Measurements from ENCODE around the gene ERP29. TPM values are rescaled to one million over a fixed set of nuclear protein-coding genes. Genes with fewer than 3 reads are reported as not detected.
A peak's percentile ranks its signal among the peaks of the same experiment; 100 is the strongest.

The ERP29 gene
- total and polyA plus RNA-seq, 2 of the 13 experiments (the other 11 are each of a cell fraction or from before 2014, with no cell fraction given) = 111 to 147 TPM

DNA sequence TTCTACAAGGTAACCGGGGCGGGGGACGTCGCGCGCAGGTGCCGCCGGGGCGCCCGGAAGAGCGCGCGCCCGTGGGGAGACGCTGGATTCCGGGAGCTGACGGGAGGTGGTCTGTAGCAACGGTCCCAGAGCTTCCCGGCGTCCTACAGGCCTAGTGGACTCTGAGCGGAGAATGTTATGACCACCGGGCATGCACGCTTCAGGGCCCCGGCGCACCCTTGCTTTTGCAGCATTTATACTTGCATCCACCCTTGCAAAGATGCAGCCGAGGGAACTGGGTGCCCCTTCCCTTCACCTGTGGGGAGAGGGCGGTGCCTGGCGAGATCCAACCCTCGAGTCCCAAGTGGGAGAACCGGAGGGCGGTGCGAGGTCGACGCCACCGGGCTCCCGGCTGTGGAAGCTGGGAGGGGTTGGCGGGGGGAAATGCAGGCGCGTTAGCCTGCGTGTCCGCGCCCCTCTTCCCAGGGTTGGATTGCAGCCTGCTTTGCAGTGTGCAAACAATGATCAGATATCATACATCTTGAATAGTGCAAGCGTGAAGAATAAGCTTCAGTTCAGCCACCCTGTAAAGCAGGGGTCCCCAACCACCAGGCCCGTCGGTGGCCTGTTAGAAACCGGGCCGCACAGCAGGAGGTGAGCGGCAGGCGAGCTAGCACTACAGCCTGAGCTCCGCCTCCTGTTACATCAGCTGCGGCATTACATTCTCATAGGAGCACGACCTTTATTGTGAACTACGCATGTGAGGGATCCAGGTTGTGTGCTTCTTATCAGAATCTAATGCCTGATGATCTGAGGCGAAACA, 576 bp downstream of the ERP29 start (continued):
- no peak for TF ChIP-seq ZNF646 (CRISPR knock-in tag; IDR thresholded peaks at IDR 0.05)
- TF ChIP-seq, protein P1, sequence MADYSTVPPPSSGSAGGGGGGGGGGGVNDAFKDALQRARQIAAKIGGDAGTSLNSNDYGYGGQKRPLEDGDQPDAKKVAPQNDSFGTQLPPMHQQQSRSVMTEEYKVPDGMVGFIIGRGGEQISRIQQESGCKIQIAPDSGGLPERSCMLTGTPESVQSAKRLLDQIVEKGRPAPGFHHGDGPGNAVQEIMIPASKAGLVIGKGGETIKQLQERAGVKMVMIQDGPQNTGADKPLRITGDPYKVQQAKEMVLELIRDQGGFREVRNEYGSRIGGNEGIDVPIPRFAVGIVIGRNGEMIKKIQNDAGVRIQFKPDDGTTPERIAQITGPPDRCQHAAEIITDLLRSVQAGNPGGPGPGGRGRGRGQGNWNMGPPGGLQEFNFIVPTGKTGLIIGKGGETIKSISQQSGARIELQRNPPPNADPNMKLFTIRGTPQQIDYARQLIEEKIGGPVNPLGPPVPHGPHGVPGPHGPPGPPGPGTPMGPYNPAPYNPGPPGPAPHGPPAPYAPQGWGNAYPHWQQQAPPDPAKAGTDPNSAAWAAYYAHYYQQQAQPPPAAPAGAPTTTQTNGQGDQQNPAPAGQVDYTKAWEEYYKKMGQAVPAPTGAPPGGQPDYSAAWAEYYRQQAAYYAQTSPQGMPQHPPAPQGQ (CRISPR knock-in tag; IDR thresholded peaks at IDR 0.05; ENCODE audit: borderline replicate concordance) = no peak
- TF ChIP-seq ZSCAN29 (CRISPR knock-in tag; conservative IDR thresholded peaks at IDR 0.05) = no peak; the same call in 1 of the 2 replicates
- TF ChIP-seq, protein P2, sequence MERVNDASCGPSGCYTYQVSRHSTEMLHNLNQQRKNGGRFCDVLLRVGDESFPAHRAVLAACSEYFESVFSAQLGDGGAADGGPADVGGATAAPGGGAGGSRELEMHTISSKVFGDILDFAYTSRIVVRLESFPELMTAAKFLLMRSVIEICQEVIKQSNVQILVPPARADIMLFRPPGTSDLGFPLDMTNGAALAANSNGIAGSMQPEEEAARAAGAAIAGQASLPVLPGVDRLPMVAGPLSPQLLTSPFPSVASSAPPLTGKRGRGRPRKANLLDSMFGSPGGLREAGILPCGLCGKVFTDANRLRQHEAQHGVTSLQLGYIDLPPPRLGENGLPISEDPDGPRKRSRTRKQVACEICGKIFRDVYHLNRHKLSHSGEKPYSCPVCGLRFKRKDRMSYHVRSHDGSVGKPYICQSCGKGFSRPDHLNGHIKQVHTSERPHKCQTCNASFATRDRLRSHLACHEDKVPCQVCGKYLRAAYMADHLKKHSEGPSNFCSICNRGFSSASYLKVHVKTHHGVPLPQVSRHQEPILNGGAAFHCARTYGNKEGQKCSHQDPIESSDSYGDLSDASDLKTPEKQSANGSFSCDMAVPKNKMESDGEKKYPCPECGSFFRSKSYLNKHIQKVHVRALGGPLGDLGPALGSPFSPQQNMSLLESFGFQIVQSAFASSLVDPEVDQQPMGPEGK (CRISPR knock-in tag; IDR thresholded peaks at IDR 0.05) = no peak; the same call in 1 of the 2 replicates
- TF ChIP-seq ZNF776 (CRISPR knock-in tag; IDR thresholded peaks at IDR 0.05) = peak; percentile 73
- no peak for TF ChIP-seq ZNF615 (CRISPR knock-in tag; IDR thresholded peaks at IDR 0.05; ENCODE audit: borderline replicate concordance)
- no peak; the same call in 1 of the 2 replicates for TF ChIP-seq PPARG (CRISPR knock-in tag; conservative IDR thresholded peaks at IDR 0.05)
- TF ChIP-seq IKZF1 (IDR thresholded peaks at IDR 0.05) = no peak
- TF ChIP-seq TEAD2 (CRISPR knock-in tag; IDR thresholded peaks at IDR 0.05) = no peak
- no peak for TF ChIP-seq ZNF597 (CRISPR knock-in tag; IDR thresholded peaks at IDR 0.05)
- no peak for TF ChIP-seq GABPA (IDR thresholded peaks at IDR 0.05; ENCODE audit: low read depth, low read length)
- peak; percentile 45; the same call in 1 of the 2 replicates for TF ChIP-seq GABPA (CRISPR knock-in tag; IDR thresholded peaks at IDR 0.05; ENCODE audit: low read depth)
- TF ChIP-seq NCOA2 (CRISPR knock-in tag; IDR thresholded peaks at IDR 0.05) = no peak; the same call in 1 of the 2 replicates
- TF ChIP-seq GATAD2A (CRISPR knock-in tag; IDR thresholded peaks at IDR 0.05) = peak; percentile 71
- peak; percentile 41; the same call in 1 of the 2 replicates for TF ChIP-seq ZNF782 (CRISPR knock-in tag; IDR thresholded peaks at IDR 0.05; ENCODE audit: borderline replicate concordance)
- no peak for TF ChIP-seq NR2F2 (IDR thresholded peaks at IDR 0.05; ENCODE audit: borderline replicate concordance, low read depth)
- TF ChIP-seq ZNF451 (CRISPR knock-in tag; IDR thresholded peaks at IDR 0.05) = no peak
- no peak for TF ChIP-seq ZNF33A (CRISPR knock-in tag; IDR thresholded peaks at IDR 0.05; ENCODE audit: borderline replicate concordance)
- TF ChIP-seq ZNF501 (CRISPR knock-in tag; IDR thresholded peaks at IDR 0.05) = peak; percentile 89
